GM11168 (cell line): ENCODE measurements around the gene AKAP8.
"Not testable (repeated sequence)": the region's sequence is repeated elsewhere in the genome, so short reads cannot be mapped to it uniquely, and the experiment has no call there.

Source experiments
- in situ Hi-C: fragments of 300-500 bp; cut with MboI; formaldehyde crosslinking; loops from one replicate; pipeline ENCODE4 v1.12.0; 2022; ENCODE audit warnings: low sequenced_read_pairs; ENCODE audit not compliant: unreplicated experiment

The AKAP8 gene

GRCh38 chr19:15374796-15375440, 4.7 kb downstream of the AKAP8 start:
- in situ Hi-C loops, result no loop called here

- in situ Hi-C loops, result no loop called here
These were observed 5.4 kb downstream of the AKAP8 start for GRCh38 chr19:15374105-15374651.

- in situ Hi-C loops, result no loop called here
These were observed 5.9 kb downstream of the AKAP8 start for GRCh38 chr19:15373644-15374043.

GRCh38 chr19:15372891-15373301, 6.7 kb downstream of the AKAP8 start:
- in situ Hi-C loops, result no loop called here

- in situ Hi-C loops, result no loop called here
These were observed 7.1 kb downstream of the AKAP8 start for GRCh38 chr19:15372470-15372869.

GRCh38 chr19:15371786-15372380, 7.7 kb downstream of the AKAP8 start:
- in situ Hi-C loops, result no loop called here

- in situ Hi-C loops, result no loop called here
These were observed 8.5 kb downstream of the AKAP8 start for GRCh38 chr19:15371119-15371518.

- in situ Hi-C loops, result no loop called here
These were observed 10.0 kb downstream of the AKAP8 start for GRCh38 chr19:15369594-15369891.

GRCh38 chr19:15368798-15369593, 10.6 kb downstream of the AKAP8 start:
- in situ Hi-C loops, result no loop called here

GRCh38 chr19:15368051-15368632, 11.4 kb downstream of the AKAP8 start:
- in situ Hi-C loops, result no loop called here

- in situ Hi-C loops, result no loop called here
These were observed 12.1 kb downstream of the AKAP8 start for GRCh38 chr19:15367439-15367838.

GRCh38 chr19:15365264-15365663, 14.3 kb downstream of the AKAP8 start:
- in situ Hi-C loops, result no loop called here

- in situ Hi-C loops, result not testable (repeated sequence)
These were observed 15.8 kb downstream of the AKAP8 start for GRCh38 chr19:15363791-15364190.

- in situ Hi-C loops, result not testable (repeated sequence)
These were observed 16.5 kb downstream of the AKAP8 start for GRCh38 chr19:15363048-15363447.

GRCh38 chr19:15360015-15360414, 19.6 kb downstream of the AKAP8 start:
- in situ Hi-C loops, result not testable (repeated sequence)

- in situ Hi-C loops, result no loop called here
These were observed 20.7 kb downstream of the AKAP8 start for GRCh38 chr19:15358918-15359317.

- in situ Hi-C loops, result no loop called here
These were observed 21.7 kb downstream of the AKAP8 start for GRCh38 chr19:15357906-15358305.

GRCh38 chr19:15354566-15355296, 24.9 kb downstream of the AKAP8 start:
- in situ Hi-C loops, result no loop called here

- in situ Hi-C loops, result no loop called here
These were observed 25.7 kb downstream of the AKAP8 start for GRCh38 chr19:15353908-15354307.

- in situ Hi-C loops, result not testable (repeated sequence)
These were observed 27.1 kb downstream of the AKAP8 start for GRCh38 chr19:15352535-15352934.
